Omental fat pad (tissue), 4 donors: ENCODE results near the gene ERO1A. TPM values are rescaled to one million over a fixed set of nuclear protein-coding genes. Genes with fewer than 3 reads are reported as not detected.

Experiments
- ATAC-seq: fragments of 150-250 bp; one replicate; pipeline ENCODE4 v1.9.1; 2016; ENCODE audit warnings: mild to moderate bottlenecking, moderate library complexity; ENCODE audit not compliant: low FRiP score
- DNase-seq: peaks from one replicate; pipeline ENCODE4 v3.0.0-alpha.2; 2019; ENCODE audit warnings: low spot score
- CTCF ChIP-seq, 3 donors: fragments of 450-650 bp; IDR thresholded peaks; one replicate each; pipeline ENCODE4 v1.5.1; 2016 to 2017; ENCODE audit warnings: antibody characterized with exemption in 3 of 3, mild to moderate bottlenecking in 3 of 3, moderate library complexity in 2 of 3
- total RNA-seq, 4 donors: library from RNA; depleted of rRNA; stranded (reverse); fragments of >200 nt; gene quantifications; one replicate each; pipeline ENCODE4 v1.1.0, GENCODE V29; 2016

ERO1A gene
- total RNA-seq, 4 donors from 2014 or later = 24.8 to 49.8 (median 32.5) TPM

DNA sequence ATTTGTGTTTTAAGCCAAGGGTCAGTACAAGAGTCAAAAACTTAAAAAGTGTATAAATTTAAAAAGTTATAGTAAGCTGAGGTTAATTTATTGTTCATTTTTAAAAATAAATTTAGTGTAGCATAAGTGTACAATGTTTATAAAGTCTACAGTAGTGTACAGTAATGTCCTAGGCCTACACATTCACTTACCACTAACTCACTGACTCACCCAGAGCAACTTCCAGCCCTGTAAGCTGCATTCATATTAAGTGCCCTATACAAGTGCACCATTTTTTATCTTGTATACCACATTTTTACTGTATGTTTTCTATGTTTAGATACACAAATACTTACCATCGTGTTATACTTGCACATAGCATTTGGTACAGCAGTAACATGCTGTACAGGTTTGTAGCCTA, 105.0 kb downstream of the ERO1A start:
- no peak for ATAC-seq
- DNase-seq = no peak
- TF ChIP-seq CTCF (IDR thresholded peaks at IDR 0.05) = no peak

Other genes with a start within 250 kb of the ERO1A start
- gene TXNDC16, start 143.1 kb downstream of the ERO1A start, total RNA-seq = 1 to 10 TPM; 5.2 to 9.5 (median 6.7) TPM
- 1 to 10 TPM in 1 of 4 donors, under 1 TPM in 3; 0.25 to 1.1 (median 0.71) TPM for gene GPR137C, start 142.7 kb downstream of the ERO1A start, total RNA-seq
- gene PSMC6, start 11.6 kb upstream of the ERO1A start, total RNA-seq = 100 to 1,000 TPM in 1 of 4 donors, 10 to 100 TPM in 3; 67.7 to 112 (median 77.2) TPM
- 10 to 100 TPM; 12.5 to 18.6 (median 13.4) TPM for gene STYX, start 34.6 kb upstream of the ERO1A start, total RNA-seq
- 10 to 100 TPM; 14.0 to 45.6 (median 14.9) TPM for gene GNPNAT1, start 96.0 kb upstream of the ERO1A start, total RNA-seq